AG04449 (cell line): ENCODE data around the gene ANKIB1.

Experiments
- CTCF ChIA-PET: fragments of 350-600 bp; formaldehyde crosslinking; extraction: SDS; loops from one replicate; lab custom pipeline; 2021; ENCODE audit warnings: antibody characterized with exemption; lab: Yijun Ruan, JAX
- POLR2A ChIA-PET: fragments of 400-600, 350-600 bp; formaldehyde crosslinking; extraction: SDS; loops from one replicate; lab custom pipeline; 2020; ENCODE audit warnings: antibody characterized with exemption, inconsistent platforms; lab: Yijun Ruan, JAX
- DNase-seq: peaks from one replicate; pipeline ENCODE4 v3.0.0-alpha.2; 2010; ENCODE audit warnings: low read depth, low spot score
- H3K4me3 ChIP-seq: 2 replicates; pipeline ENCODE4 v1.5.1; 2011; ENCODE audit warnings: low read depth, mild to moderate bottlenecking, control low read depth, low read length
- CTCF ChIP-seq: IDR thresholded peaks from one replicate; pipeline ENCODE4 v1.5.1; 2011; ENCODE audit warnings: mild to moderate bottlenecking, moderate library complexity, low read length, control low read depth, inconsistent platforms; ENCODE audit not compliant: insufficient read depth; ENCODE audit errors: missing control alignments

ANKIB1 gene

DNA sequence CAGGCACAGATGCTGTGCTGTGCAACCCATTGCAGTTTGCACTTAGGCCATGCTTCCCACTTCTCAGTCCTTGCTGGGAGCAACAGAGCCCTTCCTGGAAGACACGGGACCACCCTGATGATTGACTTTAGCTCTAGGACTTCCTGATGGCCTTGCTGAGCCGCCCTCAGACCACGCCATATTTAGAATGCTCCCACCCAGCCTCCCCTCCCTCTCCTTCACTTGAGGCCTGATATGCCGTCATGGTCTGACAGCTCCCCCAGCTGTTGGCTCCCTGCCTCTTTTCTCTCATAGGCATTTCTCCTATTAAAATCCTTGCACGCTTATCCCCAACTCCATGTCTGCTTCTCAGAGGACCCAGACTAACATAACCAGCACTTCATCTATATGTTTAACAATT, 172.1 kb downstream of the ANKIB1 start:
- no peak for TF ChIP-seq CTCF
- DNase-seq, result no peak
- H3K4me3 ChIP-seq, result no peak overlapping the region
- ChIA-PET POLR2A (no interaction called here), CTCF (interaction anchor here (0.8 to 1.6 kb wide), 4 partner anchors 7 to 238 kb away, joined by 3 to 6 read pairs (median 4); partner anchors contain the start of gene LRRD1)

GRCh38 chr7:92421676-92422435, 176.1 kb downstream of the ANKIB1 start:
- no peak for TF ChIP-seq CTCF
- ChIA-PET CTCF (interaction anchor here (6.1 to 10.0 kb wide), 2 partner anchors 11 to 24 kb away, joined by 105 to 121 read pairs; partner anchors contain the start of gene GATAD1), POLR2A (no interaction called here)
- no peak for DNase-seq
- no peak overlapping the region for H3K4me3 ChIP-seq

GRCh38 chr7:92422926-92423325, 177.2 kb downstream of the ANKIB1 start:
- ChIA-PET POLR2A (no interaction called here), CTCF (interaction anchor here (0.6 to 10.0 kb wide), 5 partner anchors 11 to 240 kb away, joined by 3 to 121 read pairs (median 24); partner anchors contain the start of gene GATAD1)
- DNase-seq, result no peak
- H3K4me3 ChIP-seq, result no peak overlapping the region
- TF ChIP-seq CTCF, result no peak

DNA sequence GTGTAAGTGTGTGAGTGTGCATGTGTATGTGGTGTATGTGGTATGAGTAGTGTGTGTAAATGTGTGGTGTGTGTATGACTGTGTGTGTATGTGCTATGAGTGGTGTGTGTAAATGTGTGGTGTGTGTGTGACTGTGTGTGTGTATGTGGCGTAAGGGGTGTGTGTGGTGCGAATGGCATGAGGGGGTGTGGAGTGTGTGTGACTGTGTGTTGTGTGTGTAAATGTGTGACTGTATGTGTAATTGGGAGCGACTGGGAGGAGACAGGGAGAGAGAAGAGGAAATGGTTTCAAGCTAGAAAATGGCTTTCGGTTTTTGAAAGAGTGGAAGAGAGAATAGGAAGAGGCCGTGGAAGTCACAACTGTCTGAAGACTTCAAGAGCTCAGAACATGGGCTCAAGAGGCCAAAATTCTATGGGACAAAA, 177.9 kb downstream of the ANKIB1 start:
- CTCF ChIA-PET, result interaction anchor here (0.7 to 10.0 kb wide), 24 partner anchors 8 to 305 kb away, joined by 3 to 121 read pairs (median 6); partner anchors contain the start of genes ANKIB1, GATAD1, KRIT1 and LRRD1
- POLR2A ChIA-PET, result interaction anchor here (0.6 kb wide), 1 partner anchor 671 kb away, joined by 3 read pairs; no protein-coding TSS in a partner anchor
- DNase-seq, result no peak
- no peak for TF ChIP-seq CTCF
- H3K4me3 ChIP-seq, result no peak overlapping the region

DNA sequence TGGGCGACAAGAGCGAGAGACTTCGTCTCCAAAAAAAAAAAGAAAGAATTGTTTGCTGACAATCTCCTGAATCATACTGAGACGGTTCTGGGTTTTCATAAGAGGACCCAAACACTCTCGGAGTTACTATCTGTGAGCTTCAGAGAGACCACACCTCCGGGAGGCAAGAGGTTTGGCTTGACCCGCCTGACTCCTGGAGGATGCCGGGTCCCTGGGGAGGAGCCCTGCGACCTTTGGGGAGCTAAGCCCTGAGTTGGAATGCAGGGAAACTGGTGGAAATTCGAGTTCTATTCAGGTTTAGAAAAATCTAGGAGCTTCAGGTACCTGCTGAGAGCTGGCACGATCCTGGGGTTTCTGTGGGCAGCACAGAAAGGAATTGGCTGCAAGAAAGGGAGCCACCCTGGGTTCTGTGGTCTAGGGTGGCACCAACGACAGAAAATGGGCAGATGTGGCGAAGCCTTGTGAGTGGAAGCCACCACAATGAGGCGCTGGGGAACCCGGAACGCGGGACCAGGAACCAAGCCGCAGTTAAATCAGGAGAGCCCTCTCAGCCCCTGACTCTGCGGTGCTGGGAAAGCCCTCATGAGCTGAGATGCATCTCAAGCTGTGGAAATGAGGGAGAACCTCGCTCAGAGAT, 179.7 kb downstream of the ANKIB1 start:
- ChIA-PET POLR2A (no interaction called here), CTCF (interaction anchor here (0.6 to 10.0 kb wide), 13 partner anchors 8 to 632 kb away, joined by 3 to 121 read pairs (median 4); partner anchors contain the start of genes GATAD1 and MTERF1)
- no peak for TF ChIP-seq CTCF
- no peak overlapping the region for H3K4me3 ChIP-seq
- DNase-seq, result no peak
